HG02588 (cell line): ENCODE measurements around the gene FGR.
"Not testable (repeated sequence)": the region's sequence is repeated elsewhere in the genome, so short reads cannot be mapped to it uniquely, and the experiment has no call there.

Experiments used
- ATAC-seq: cut with Tn5 transposase; IDR thresholded peaks from one replicate; pipeline ENCODE4 v1.9.1; 2021; ENCODE audit warnings: mild to moderate bottlenecking, moderate library complexity; ENCODE audit not compliant: unreplicated experiment

The FGR gene

GRCh38 chr1:27660300-27660835, 25.4 kb upstream of the FGR start:
- ATAC-seq: no peak

- ATAC-seq: peak; percentile 66
Measured at GRCh38 chr1:27659497-27660299, 24.7 kb upstream of the FGR start.

- ATAC-seq: peak; percentile 11
Measured at GRCh38 chr1:27658951-27659496, 24.0 kb upstream of the FGR start.

- no peak for ATAC-seq
Measured at GRCh38 chr1:27656157-27656893, 21.3 kb upstream of the FGR start.

DNA sequence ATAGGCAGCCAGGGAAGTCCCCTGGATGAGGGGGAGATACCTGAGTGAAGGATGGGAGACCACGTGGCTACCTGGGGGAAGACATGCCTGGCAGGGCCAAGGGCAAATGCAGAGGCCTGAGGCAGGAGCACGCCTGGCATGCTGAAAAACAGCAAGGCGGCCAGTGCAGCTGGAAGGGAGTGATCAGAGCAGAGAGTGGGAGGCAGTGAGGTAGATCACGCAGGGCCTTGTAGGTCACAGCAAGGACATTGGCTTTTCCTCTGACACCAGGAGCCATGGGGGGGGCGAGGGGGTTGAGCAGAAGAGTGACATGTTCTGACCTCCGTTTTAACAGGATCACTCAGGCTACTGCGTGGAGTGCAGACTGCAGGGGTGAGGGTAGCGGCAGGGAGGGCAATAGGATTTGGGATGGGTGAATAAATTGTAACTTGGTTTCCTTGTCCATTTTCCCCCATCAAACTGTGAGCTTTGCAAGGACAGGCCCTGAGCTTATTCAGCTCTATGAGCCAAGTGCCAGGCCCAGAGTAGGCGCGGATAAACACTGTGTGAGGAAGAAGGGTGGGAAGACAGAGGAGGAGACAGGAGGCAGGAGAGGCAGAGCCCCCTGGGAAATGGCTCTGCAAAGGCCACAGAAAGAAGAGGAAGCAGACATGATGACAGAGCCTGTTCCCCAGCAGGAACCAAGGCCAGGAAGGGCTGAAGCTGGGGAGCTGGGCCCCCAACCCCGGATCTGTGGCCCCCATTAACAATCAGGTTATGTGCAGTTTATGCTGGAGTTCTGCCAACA, 20.4 kb upstream of the FGR start:
- ATAC-seq: no peak

- ATAC-seq: no peak
Measured at GRCh38 chr1:27652111-27652864, 17.3 kb upstream of the FGR start.

- no peak for ATAC-seq
Measured at GRCh38 chr1:27650539-27651175, 15.7 kb upstream of the FGR start.

- no peak for ATAC-seq
Measured at GRCh38 chr1:27650171-27650538, 15.2 kb upstream of the FGR start.

DNA sequence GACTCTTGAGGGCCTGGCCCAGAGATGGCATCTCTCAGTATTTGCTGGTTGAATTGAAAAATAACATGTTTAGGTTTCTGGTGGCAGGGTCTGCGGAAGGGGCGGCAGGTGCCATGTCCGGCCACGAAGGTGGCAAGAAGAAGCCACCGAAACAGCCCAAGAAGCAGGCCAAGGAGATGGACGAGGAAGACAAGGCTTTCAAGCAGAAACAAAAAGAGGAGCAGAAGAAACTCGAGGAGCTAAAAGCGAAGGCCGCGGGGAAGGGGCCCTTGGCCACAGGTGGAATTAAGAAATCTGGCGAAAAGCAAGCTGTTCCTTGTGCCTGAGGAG, 14.3 kb upstream of the FGR start:
- no peak for ATAC-seq

DNA sequence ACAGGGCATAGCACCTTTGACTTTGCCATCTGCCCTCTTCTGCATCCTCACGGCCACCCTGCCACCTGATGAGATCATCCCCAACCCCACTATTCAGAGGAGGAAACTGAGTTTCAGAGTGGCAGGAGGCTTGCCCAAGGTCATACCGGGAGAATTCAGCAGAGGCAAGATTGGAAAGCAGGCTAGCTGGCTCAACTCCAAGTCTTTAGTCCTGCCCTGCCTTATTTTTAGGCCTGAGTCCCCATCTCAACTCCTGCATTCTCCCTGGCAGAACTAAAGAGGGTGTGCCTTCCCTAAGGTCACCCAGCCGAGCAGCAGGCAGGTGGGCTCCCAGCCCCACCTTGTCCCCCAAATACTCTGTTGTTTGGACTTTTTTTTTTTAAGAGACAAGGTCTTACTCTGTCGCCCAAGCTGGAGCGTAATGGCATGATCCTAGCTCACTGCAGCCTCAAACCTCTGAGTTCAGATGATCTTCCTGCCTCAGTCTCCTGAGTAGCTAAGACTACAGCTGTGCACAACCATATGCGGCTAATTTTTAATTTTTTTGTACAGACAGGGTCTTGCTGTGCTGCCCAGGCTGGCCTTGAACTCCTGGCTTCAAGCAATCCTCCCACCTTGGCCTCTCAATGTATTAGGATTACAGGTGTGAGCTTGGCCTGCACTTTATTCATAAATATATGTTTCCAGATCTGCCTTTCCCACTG, 13.8 kb upstream of the FGR start:
- ATAC-seq: no peak

DNA sequence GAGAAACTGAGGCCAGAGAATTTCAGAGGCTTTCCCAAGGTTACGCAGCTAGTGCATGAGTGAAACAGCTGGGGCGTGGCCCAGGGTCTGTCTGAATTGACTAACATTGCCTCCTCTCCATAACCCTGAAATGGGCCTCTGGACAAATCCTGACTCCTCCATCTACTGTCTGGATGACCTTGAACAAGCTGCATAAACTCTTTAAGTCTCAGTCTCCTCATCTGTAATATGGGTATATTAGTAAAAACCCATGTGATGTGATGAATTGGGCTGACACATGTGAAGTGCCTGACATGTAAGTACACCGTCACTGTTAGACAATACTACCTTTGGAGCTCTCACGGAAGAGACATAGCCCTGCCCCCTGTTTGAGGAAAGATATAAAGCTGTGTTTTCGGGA, 12.3 kb upstream of the FGR start:
- no peak for ATAC-seq

DNA sequence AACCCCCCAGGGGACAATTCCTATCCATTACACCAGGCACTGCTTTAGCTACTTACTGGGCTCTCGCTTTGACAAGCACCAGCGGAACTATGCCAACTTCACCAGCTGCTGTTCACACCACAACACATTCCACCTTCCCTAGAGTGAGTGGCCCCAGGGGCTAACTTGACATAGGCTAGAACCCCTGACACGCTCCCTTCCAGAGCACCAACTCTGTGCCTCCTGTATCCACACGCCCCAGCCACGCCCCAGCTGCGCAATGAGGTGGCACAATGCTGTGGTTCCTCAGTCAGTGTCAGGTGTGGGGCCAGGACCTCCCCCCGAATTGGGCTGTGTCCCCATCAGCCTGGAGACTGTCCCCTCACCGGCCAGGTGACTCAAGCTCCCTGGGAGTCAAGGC, 11.7 kb upstream of the FGR start:
- no peak for ATAC-seq

- no peak for ATAC-seq
Measured at GRCh38 chr1:27645071-27645415, 10.1 kb upstream of the FGR start.

GRCh38 chr1:27644369-27645070, 9.5 kb upstream of the FGR start:
- no peak for ATAC-seq

DNA sequence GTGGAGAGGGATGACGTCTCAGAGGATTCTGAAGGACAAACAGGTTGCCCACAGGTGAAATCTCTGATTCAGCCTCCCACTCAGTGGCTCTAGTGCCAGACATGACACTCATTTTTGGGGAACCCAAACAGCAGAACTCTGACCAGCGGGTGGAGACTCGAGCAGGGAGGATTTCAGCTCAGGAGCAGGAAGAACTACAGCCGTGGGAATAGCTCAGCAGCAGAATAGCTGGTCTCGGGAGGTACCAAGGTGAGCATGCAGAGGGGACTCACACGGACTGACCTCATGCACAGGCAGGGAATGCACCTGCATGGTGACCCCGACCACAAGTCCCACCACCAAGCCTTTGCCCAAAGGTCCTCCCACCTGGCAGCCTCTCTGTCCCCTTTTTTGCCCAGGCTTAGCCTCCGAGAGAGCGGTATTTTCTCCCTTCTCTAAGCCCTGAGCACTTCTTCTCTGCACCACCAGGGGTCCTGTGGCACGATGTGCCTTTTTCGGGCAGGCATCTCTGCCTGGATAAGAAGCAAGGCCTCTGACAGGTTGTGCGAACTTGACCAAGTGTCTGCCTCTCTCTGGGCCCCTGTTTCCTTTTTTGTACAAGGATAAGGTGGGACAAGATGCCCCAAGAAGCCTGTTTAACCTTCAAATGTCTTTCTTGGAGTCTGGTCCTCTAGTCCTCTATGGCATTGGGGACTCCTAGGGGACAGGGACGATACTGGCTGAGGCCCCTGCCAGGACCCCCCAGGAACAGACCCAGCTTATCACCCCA, 8.8 kb upstream of the FGR start:
- no peak for ATAC-seq

DNA sequence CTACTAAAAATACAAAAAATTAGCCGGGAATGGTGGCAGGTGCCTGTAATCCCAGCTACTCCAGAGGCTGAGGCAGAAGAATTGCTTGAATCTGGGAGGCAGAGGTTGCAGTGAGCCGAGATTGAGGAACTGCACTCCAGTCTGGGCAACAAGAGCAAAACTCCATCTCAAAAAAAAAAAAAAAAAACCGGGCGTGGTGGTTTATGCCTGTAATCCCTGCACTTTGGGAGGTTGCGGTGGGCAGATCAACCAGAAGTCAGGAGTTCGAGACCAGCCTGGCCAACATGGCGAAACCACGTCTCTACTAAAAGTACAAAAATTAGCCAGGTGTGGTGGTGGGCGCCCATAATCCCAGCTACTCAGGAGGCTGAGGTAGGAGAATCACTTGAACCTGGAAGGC, 5.5 kb upstream of the FGR start:
- not testable (repeated sequence) for ATAC-seq

GRCh38 chr1:27638805-27639204, 3.8 kb upstream of the FGR start:
- ATAC-seq: no peak

DNA sequence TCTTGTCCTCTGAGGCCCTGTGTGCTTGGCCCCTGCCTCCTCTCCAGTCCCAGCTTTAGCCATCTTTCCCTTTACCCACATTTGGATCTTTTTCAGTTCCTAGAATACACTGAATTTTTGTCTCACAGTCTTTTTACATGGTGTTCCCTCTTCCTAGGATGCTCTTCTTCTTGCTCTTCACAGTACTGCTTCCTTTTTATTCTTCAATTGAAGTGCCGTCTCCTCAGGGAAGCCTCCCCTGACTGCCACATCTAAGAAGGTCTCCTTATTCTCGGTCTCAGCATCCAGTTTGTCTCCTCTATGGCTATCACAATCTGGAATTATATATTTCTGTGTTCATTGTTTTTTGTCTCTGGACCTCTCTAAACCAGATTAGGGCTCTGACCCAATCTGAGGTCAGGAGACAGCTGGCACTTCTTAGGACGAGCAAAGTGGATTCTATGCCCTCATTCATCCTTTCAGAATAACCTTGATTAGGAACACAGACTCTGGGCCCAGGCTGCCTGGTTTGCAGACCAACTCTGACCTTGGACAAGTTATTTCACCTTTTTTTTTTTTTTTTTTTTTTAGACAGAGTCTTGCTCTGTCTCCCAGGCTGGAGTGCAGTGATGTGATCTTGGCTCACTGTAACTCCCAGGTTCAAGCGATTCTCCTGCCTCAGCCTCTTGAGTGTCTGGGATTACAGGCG, 3.2 kb upstream of the FGR start:
- ATAC-seq: no peak
